GM21360 (cell line): ENCODE results near the gene CASKIN2.

Experiments used
- ATAC-seq: cut with Tn5 transposase; IDR thresholded peaks from one replicate; pipeline ENCODE4 v1.9.1; 2021; ENCODE audit warnings: mild to moderate bottlenecking, moderate library complexity; ENCODE audit not compliant: unreplicated experiment

CASKIN2 gene, protein sequence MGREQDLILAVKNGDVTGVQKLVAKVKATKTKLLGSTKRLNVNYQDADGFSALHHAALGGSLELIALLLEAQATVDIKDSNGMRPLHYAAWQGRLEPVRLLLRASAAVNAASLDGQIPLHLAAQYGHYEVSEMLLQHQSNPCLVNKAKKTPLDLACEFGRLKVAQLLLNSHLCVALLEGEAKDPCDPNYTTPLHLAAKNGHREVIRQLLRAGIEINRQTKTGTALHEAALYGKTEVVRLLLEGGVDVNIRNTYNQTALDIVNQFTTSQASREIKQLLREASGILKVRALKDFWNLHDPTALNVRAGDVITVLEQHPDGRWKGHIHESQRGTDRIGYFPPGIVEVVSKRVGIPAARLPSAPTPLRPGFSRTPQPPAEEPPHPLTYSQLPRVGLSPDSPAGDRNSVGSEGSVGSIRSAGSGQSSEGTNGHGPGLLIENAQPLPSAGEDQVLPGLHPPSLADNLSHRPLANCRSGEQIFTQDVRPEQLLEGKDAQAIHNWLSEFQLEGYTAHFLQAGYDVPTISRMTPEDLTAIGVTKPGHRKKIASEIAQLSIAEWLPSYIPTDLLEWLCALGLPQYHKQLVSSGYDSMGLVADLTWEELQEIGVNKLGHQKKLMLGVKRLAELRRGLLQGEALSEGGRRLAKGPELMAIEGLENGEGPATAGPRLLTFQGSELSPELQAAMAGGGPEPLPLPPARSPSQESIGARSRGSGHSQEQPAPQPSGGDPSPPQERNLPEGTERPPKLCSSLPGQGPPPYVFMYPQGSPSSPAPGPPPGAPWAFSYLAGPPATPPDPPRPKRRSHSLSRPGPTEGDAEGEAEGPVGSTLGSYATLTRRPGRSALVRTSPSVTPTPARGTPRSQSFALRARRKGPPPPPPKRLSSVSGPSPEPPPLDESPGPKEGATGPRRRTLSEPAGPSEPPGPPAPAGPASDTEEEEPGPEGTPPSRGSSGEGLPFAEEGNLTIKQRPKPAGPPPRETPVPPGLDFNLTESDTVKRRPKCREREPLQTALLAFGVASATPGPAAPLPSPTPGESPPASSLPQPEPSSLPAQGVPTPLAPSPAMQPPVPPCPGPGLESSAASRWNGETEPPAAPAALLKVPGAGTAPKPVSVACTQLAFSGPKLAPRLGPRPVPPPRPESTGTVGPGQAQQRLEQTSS (N-terminal part only)

DNA sequence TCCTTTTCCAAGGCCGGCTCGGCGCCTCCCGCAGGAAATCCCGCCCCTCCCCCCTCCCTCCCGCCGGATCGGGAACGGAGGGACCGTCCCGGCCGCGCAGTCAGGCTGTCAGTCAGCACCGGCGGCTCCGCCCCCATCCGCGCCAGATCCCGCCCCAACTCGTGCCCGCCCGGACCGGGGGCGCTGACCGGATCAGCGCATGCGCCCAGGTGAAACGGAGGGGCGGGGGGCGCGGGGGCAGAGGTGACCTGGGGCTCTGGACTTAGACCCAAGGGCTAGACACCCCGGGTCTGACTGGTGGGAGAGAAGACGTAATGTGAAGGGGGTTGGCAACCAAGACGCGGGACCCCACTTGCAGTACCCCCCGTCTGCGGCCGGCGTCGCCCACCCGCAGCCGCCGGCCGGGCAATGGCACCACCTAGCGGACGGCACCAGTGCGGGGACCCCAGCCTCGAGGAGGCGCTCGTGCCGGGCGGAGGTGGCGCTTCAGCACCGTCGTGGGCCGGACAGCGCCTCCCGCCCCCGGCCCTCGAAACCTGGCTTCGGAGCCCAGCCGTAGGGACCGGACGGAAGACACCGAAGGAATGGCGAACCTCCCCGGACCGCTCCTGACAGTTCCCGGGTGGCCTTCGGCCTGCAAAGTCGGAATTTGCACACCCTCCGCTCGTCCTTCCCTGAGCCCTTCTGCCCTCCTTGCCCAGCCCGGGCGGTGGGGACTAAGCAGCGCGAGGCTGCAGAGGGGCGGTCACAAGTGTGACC lies at the start of gene CASKIN2:
Gene CASKIN2, minus strand, starts transcription at position 42 of the 759 bp plus-strand sequence. CDS start 1,733 bp downstream, outside the sequence.
- ATAC-seq = peak; percentile 40

DNA sequence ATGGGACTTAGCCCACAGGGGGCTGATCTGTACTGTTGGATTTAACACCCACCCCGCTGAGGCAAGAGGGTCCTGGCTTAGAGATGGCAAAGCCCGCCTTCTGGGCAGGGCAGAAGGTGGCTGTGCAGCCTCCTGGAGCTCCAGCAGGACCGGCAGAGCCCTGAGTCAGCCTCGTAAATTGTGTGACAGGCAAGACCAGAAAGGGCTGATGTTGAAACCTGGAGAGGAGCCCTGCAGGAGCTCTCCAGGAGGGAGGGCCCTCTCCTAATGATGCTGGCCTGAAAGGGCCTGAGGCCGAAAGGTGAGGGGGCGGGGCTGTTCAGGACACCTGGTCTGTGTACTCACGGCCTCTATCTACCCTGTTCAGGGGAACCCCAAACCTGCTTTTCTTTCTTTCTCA lies 49.7 kb upstream of the CASKIN2 start:
- ATAC-seq = no peak

DNA sequence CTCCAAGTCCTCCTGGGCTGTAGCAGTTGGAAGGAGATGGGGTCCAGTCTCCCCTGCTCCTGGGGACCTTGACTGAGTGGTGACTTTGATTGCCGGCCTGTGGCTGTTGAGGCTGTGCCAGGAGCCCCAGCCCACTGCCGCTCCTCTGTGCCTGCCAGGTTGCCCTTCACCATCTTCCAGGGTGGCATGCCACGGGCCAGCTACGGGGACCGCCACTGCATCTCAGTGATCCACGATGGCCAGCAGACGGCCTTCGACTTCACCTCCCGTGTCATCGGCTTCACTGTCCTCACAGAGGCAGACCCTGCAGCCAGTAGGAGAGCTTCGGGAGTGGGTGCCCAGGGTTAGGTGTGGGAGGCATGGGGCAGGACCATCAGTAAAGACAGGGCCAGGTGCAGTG lies 48.9 kb upstream of the CASKIN2 start:
- ATAC-seq = no peak

DNA sequence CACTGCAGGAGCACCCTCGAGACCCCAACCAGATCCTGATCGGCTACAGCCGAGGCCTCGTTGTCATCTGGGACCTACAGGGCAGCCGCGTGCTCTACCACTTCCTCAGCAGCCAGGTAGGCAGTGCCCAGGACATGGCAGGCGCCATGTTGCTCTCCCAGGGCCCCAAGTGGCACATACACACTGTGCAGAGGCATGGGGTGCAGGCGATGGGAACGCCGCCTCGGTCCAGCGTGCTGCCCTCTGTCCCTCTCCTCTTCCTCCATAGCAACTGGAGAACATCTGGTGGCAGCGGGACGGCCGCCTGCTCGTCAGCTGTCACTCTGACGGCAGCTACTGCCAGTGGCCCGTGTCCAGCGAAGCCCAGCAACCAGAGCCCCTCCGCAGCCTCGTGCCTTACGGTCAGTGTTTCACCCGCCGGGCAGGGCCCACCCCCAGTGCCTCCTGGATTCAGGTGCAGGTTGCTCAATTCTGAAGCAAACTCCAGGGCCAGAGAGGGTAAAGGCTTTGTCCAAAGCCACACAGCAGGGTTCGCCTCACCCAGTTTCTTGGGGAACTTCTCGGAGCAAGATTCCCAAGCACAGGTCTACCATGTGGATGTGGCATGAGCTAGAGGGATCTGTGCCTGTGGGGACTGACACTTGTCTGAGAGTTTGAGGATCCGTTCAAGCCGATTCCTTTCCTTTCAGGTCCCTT lies 47.9 kb upstream of the CASKIN2 start:
- no peak for ATAC-seq

DNA sequence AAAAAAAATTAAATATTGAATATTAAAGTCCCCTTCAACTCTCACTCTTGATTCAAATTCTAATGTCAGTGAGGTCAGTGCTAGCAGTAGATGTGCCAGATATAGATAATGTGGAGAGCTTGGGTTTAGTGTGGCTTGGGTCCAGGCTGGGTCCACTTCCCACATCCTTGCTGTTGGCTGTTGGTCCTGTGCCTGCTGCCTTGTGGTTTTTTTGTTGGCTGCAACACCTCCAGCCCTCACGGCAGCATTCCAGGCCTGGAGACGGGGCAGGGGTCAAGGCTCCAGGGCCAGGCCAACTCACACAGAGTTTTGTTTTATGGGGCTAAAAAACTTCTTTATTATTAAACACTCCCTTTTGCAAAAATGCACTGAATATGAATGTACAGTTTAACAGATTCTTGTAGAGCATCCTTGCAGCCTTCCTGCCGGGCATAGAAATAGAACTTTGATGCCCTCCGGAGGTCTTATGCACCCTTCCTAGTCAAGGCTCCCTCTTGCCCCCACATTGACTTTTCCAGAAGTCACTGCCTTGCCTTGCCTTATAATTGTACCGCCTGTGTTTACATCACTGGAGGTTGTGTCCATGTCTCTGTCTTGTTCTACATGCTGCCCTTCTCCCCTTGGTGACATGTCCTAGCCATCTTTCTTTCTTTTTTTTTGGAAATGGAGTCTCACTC lies 46.7 kb upstream of the CASKIN2 start:
- ATAC-seq = no peak

DNA sequence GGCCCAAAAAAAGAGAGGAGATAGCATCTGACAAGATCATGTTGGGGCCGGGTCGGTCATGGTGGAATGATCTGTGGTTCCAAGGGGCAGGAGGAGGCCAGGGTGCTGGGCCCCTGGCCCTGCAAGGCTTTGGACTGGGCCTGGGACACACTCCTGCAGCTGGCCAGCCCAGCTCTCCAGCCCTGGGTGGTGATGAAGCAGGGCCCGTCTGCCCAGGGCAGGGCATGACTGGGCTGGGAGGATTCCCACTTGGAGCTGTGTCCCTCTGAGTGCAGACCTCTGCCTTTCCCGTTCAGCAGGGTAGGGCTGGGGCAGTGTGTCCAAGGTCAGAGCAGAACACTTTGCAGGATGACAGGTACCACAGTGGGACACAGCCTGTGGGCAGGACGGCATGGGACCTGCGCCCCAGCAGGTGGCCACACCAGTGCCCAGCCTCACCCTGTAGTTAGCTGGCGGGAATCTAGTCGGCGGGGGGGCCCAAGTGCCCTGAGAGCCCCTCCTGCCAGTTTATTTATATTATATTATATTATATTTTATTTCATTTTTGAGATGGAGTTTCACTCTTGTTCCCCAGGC lies 44.7 kb upstream of the CASKIN2 start:
- no peak for ATAC-seq

DNA sequence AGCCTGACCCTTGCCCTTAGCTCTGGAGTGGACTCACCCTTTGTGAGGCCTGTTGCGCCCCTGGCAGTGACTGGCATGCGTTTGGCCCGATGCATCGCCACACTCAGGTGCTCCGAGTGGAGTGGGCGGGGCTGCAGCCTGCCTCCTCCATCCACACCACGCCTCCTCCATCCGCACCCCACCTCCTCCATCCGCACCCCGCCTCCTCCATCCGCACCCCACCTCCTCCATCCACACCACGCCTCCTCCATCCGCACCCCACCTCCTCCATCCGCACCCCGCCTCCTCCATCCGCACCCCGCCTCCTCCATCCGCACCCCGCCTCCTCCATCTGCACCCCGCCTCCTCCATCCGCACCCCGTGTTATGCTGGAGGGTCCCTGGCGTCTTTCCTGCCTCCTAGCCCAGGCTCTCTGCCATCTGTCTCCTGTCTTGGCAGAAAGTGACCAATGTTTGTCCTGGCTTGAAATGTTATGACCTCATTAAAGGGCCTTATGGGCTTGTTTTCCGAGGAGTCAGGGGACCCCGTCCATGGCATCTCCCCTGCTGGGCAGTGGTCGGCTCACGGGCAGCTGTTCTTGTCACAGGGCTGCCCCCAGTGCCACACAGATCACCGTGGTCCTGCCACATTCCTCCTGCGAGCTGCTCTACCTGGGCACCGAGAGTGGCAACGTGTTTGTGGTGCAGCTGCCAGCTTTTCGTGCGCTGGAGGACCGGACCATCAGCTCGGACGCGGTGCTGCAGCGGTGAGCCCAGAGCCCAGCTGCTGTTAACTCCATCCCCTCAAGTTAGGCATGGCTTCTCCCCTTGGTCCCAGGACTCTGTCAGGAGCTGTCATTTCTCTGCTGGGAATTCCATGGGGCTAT lies 43.6 kb upstream of the CASKIN2 start:
- ATAC-seq = no peak

DNA sequence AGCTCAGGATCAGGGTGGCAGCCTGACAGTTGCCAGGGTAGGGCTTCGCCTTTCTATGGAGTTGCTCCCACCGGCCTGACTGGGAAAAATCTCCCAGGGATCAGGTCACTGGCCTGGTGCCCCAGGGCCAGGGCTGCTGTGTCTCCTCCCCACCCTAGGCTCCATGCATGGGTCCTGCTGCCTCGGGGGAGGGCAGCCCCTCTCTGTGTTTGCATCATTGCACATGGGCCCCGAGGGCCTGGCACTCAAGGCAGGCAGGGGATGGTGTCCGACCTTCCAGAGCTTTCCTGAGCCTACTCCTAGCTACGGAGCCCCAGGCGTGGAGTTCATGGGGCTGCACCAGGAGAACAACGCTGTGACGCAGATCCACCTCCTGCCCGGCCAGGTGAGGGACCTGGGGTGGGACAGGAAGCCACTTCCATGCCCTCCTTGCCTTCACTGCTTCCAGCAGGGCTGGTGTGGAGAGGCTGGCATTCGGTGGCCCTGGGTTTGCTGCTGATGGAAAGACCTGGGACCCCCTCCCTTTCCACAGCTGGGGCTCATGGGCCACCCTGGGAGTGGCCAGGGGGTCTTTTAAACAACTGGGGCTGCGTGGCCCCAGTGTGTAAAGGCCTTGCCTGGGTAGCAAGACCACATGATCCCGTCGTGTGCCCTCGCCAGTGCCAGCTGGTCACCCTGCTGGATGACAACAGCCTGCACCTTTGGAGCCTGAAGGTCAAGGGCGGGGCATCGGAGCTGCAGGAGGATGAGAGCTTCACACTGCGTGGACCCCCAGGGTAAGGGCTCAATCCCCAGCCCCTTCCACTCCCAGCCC lies 42.7 kb upstream of the CASKIN2 start:
- no peak for ATAC-seq

DNA sequence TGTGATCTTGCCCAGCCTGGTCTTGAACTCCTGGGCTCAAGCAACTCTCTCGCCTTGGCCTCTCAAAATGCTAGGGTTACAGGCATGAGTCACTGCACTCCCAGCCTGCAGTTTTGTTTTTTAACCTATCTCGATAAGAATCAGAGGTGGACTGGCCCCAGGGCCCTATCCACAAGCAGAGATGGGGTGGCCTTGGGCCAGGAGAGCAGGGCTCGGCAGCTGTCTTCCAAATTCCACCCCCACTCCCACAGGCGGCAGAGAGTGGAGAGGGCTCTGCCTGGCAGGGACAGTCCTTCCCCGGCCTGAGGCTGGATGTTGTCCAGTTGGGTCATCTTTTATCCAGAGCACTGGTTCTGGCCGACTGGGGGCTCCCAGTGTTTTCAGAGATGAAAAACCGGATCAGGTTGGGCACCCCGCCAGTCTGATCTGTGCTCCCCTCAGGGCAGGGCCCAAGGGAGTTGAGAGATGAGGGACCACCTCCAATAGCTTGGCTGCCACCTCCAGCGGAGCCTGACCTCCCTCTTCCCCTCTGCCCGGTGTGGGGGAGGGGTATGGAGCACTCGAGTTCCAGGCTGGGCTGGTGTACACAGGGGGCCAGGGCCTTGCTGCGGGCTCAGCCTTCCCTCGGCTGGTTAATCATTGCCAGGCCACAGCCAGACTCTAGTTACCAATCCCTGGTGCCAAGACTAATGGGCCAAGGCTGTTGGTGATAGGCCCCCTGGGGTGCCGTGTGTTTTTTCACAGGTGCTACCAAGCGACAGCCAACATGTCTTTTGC lies 41.9 kb upstream of the CASKIN2 start:
- no peak for ATAC-seq

DNA sequence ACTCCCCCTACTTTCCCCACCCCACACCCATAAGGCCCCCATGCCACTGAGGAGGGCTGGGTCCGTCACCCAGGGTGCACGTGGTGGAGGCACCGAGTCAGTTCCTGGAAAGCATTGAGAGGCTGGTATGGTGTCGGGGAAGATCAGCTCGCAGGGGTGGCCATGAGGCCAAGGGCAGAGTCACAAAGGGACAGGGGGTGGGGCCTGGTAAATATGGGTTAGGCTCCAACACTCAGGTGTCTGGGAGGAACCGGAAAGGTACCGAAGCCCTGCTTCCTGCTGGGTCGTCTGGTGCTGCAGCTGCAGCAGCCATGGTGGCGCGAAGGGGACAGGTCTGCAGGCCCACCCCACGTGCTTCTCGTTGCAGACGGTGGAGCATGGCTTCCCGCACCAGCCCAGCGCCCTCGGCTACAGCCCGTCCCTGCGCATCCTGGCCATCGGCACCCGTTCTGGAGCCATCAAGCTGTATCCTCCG lies 40.4 kb upstream of the CASKIN2 start:
- ATAC-seq = no peak

DNA sequence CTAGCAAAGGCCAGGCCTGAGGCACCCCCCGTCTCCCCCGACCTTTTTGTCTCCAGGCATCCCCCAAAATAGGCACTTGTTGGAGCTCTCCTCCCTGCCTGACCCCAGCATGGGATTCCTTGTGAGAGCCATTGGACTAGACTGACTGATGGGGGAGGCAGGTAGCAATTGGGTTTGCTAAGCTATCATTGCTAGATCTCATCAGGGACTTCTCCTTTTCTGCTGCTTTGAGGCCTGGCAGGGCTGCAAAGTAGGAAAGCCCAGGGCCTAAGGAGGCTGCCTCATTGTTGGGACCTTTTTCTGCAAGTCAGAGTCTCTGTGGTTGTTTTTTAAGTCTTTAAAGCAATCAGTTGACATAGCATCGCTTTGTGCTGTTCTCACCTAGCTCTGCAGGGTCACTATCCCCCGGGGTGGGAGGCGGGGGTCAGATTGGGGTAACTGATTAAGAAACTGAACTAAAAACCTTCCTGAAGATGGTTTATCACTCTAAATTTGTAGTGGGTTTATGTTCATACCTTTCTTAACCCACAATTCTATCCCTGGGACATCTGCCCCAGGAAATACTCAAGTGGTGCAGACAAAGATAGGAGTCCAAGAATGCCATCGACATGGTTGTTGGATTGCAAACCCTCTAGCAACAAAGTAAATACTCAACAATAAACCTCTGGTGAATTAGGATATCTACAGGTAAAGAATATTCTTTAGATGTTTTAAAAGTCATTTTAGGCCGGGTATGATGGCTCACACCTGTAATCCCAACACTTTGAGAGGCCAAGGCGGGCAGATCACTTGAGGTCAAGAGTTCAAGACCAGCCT lies 38.2 kb upstream of the CASKIN2 start:
- ATAC-seq = no peak

DNA sequence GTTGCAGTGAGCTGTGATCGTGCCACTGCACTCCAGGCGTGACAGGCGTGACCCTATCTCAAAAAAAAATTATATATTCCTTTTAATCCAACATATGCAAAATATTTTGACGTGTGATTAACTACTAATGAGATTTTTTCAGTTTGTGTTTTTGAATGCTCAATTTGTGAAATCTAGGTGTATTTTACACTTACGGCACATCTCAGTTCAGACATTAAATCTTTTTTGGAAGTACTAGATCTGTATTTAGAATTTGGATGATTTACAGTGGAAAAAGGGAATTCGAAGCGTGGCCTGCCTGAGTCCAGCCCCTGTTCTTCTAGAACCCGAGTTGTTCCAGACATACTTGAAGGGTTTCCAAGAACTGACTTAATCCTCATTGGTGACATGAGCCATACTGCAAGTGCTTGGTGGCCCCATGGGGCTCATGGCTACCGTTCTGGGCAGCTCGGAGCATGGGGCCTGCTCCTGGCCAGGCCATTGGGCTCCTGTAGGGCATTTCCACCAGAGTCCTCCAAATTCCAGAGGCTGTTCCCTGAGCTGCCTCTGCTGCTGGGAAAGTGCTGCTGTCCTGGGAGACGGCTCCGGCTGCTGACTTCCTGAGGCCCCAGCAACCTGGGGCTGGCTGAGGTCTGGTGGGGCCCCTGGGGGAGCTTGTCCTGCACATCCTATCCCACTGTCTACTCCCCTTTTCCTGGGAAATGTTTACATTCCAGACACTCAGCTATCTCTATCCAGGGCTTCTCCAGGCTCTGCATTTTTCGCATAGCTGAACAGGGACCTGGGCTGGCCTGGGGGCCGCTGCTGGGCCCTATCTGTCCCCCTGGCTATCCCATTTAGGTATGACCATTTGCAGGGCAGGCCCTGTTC lies 37.3 kb upstream of the CASKIN2 start:
- ATAC-seq = no peak

DNA sequence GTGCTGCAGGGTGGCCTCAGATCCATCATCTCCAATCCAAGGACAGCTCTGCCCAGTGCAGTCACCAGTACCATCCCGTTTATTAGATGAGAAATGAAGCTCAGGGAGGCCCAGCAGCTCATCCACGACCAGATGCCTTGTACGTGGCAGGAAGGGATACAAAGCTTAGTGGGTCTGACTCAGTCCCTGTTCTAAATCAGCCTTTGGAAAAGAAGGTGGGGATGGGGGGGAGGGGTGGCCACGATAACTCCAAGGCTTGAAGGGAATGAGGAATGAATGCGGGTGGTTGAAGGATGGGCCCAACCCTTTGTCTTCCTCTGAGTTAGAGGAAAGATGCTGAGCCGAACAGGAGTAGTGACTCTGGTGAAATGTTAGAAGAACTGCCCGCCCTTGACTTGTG lies 35.9 kb upstream of the CASKIN2 start:
- ATAC-seq = no peak

DNA sequence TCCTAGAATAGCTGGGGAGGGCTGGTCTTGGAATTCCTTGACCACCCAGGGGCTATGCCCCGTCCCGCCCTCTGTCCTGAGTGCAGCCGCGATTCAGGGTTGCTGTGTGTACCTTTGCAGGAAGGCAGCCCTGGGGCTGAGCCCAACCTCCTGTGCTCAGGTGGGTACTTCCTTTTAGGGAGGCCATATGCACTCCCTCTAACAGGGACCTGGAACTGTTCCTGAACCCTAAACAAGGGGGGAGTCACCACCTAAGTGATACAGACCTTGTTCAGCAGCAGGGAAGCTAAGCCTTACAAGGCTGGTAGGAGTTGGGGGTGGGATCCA lies 34.8 kb upstream of the CASKIN2 start:
- no peak for ATAC-seq
